ENCODE results near the gene SMARCD2. TPM values are rescaled to one million over a fixed set of nuclear protein-coding genes. Genes with fewer than 3 reads are reported as not detected.

SMARCD2 gene
- polyA plus RNA-seq, 1 experiment, result 48.8 TPM

Small RNA genes lying within 50 kb of the gene (small RNA-seq; reads per million reads assigned to genes)
- gene AC040958.1 (ENCODE audit: insufficient read length, low read depth), result not detected

Other genes starting within 250 kb of the SMARCD2 start
- 23.1 and 23.2 TPM in 2 replicates for gene TACO1, start 241.8 kb downstream of the SMARCD2 start, polyA plus RNA-seq (2011; rRNA removed)
- 14.9 and 15.3 TPM in 2 replicates for gene MAP3K3, start 220.3 kb downstream of the SMARCD2 start, polyA plus RNA-seq (2011; rRNA removed)
- 13.4 and 24.6 TPM in 2 replicates for gene LIMD2, start 142.6 kb downstream of the SMARCD2 start, polyA plus RNA-seq (2011; rRNA removed)
- gene STRADA, start 100.9 kb downstream of the SMARCD2 start, polyA plus RNA-seq (2011; rRNA removed), result 28.0 and 28.1 TPM in 2 replicates
- gene CCDC47, start 69.1 kb downstream of the SMARCD2 start, polyA plus RNA-seq (2011; rRNA removed), result 52.2 and 68.9 TPM in 2 replicates
- 122 and 141 TPM in 2 replicates for gene DDX42, start 68.5 kb downstream of the SMARCD2 start, polyA plus RNA-seq (2011; rRNA removed)
- 179 and 220 TPM in 2 replicates for gene PSMC5, start 15.3 kb downstream of the SMARCD2 start, polyA plus RNA-seq (2011; rRNA removed)
- gene FTSJ3, start 15.0 kb downstream of the SMARCD2 start, polyA plus RNA-seq (2011; rRNA removed), result 54.2 and 58.4 TPM in 2 replicates
- not detected in 2 replicates for gene CSH2, start 31.0 kb upstream of the SMARCD2 start, polyA plus RNA-seq (2011; rRNA removed)
- gene GH2, start 39.3 kb upstream of the SMARCD2 start, polyA plus RNA-seq (2011; rRNA removed), result not detected in 2 replicates
- not detected in 2 replicates for gene CSH1, start 53.9 kb upstream of the SMARCD2 start, polyA plus RNA-seq (2011; rRNA removed)
- gene CSHL1, start 68.6 kb upstream of the SMARCD2 start, polyA plus RNA-seq (2011; rRNA removed), result not detected in 2 replicates
- not detected in 2 replicates for gene GH1, start 76.2 kb upstream of the SMARCD2 start, polyA plus RNA-seq (2011; rRNA removed)
- gene CD79B, start 89.6 kb upstream of the SMARCD2 start, polyA plus RNA-seq (2011; rRNA removed), result not detected in 2 replicates
- 0.01 TPM in 2 replicates for gene SCN4A, start 130.2 kb upstream of the SMARCD2 start, polyA plus RNA-seq (2011; rRNA removed)
- gene PRR29, start 155.7 kb upstream of the SMARCD2 start, polyA plus RNA-seq (2011; rRNA removed), result 0.15 and 0.19 TPM in 2 replicates
- 0.16 and 0.52 TPM in 2 replicates for gene ICAM2, start 177.9 kb upstream of the SMARCD2 start, polyA plus RNA-seq (2011; rRNA removed)